A549 (cell line): Measurements from ENCODE around the gene LMO7. TPM values are rescaled to one million over a fixed set of nuclear protein-coding genes. Genes with fewer than 3 reads are reported as not detected.

Experiments used
- ATAC-seq, 2 experiments: fragments of 200-7000 bp in 1 of 2; fragments of >200 bp in 1 of 2; cut with Nextera tagmentation in 1 of 2; cut with Tn5 transposase in 1 of 2; 3 replicates each; pipeline versions ENCODE4 v1.8.0 to v1.9.1; 2018 to 2020; ENCODE audit warnings: mild to moderate bottlenecking in 1 of 2, moderate library complexity in 1 of 2
- CTCF ChIA-PET: fragments of 300-600 bp; sonication (Branson Sonifier 250); formaldehyde crosslinking; extraction: SDS; loops from one replicate; lab custom pipeline; 2021; ENCODE audit warnings: antibody characterized with exemption, inconsistent platforms; lab: Yijun Ruan, JAX
- POLR2A ChIA-PET: fragments of 350-600 bp; formaldehyde crosslinking; extraction: SDS; loops from one replicate; lab custom pipeline; 2021; ENCODE audit warnings: antibody characterized with exemption, inconsistent platforms; lab: Yijun Ruan, JAX
- DNase-seq, 2 experiments: peaks; one replicate each; pipeline versions ENCODE4 v3.0.0 to v3.0.0-alpha.2; 2011 to 2016; ENCODE audit warnings: low read depth in 1 of 2, low spot score in 1 of 2
- FAIRE-seq: peaks from 2 replicates; lab custom pipeline; 2011; peaks lifted over from hg19 to GRCh38; lab: Jason Lieb, UNC
- H3K27ac ChIP-seq, 2 experiments: fragments of >200 bp; sonication (Bioruptor Twin); formaldehyde crosslinking; 3 replicates each; pipeline ENCODE4 v1.5.1; 2016 to 2017
- H3K4me1 ChIP-seq: fragments of >200 bp; sonication (Bioruptor Twin); formaldehyde crosslinking; 3 replicates; pipeline ENCODE4 v1.6.1; 2016
- H3K4me2 ChIP-seq: fragments of >200 bp; sonication (Bioruptor Twin); formaldehyde crosslinking; 3 replicates; pipeline ENCODE4 v1.6.1; 2016
- H3K4me3 ChIP-seq: fragments of >200 bp; sonication (Bioruptor Twin); formaldehyde crosslinking; 3 replicates; pipeline ENCODE4 v1.5.1; 2016
- H3K9me3 ChIP-seq: fragments of >200 bp; sonication (Bioruptor Twin); formaldehyde crosslinking; 3 replicates; pipeline ENCODE4 v1.6.1; 2016
- ATOH8 ChIP-seq: fragments of 250-450 bp; sonication (Bioruptor Pico); IDR thresholded peaks from 2 replicates; pipeline ENCODE4 v1.5.0; 2020; ENCODE audit warnings: low read depth, mild to moderate bottlenecking, moderate library complexity
- CBX2 ChIP-seq: fragments of 200-600 bp; sonication (generic); IDR thresholded peaks from 2 replicates; pipeline ENCODE4 v1.6.1; 2016; ENCODE audit warnings: low read depth, mild to moderate bottlenecking, borderline replicate concordance
- CHD4 ChIP-seq: fragments of 200-600 bp; sonication (generic); IDR thresholded peaks from 2 replicates; pipeline ENCODE4 v1.6.1; 2016; ENCODE audit warnings: antibody characterized with exemption, mild to moderate bottlenecking, borderline replicate concordance
- CTCF ChIP-seq: fragments of >200 bp; sonication (Bioruptor Twin); formaldehyde crosslinking; IDR thresholded peaks from 3 replicates; pipeline ENCODE4 v1.5.1; 2016
- EHF ChIP-seq: fragments of 250-450 bp; sonication (Bioruptor Pico); IDR thresholded peaks from 2 replicates; pipeline ENCODE4 v1.5.0; 2020; ENCODE audit warnings: mild to moderate bottlenecking
- EHMT2 ChIP-seq: fragments of 200-600 bp; sonication (generic); IDR thresholded peaks from 2 replicates; pipeline ENCODE4 v1.6.1; 2016; ENCODE audit warnings: antibody characterized with exemption, low read depth, mild to moderate bottlenecking, moderate library complexity
- ELK1 ChIP-seq: fragments of 150-350 bp; IDR thresholded peaks from 2 replicates; pipeline ENCODE4 v1.6.1; 2014; ENCODE audit warnings: low read depth, mild to moderate bottlenecking, low read length
- EP300 ChIP-seq, 2 experiments: fragments of >200 bp; sonication (Bioruptor Twin); formaldehyde crosslinking; IDR thresholded peaks; 2 replicates in 1 of 2; 3 replicates in 1 of 2; pipeline ENCODE4 v1.6.1; 2016 to 2017
- ESRRA ChIP-seq: fragments of 150-350 bp; IDR thresholded peaks from 2 replicates; pipeline ENCODE4 v1.6.1; 2014; ENCODE audit warnings: mild to moderate bottlenecking, low read length, borderline replicate concordance
- FOSB ChIP-seq: fragments of 250-450 bp; sonication (Bioruptor Pico); IDR thresholded peaks from 2 replicates; pipeline ENCODE4 v1.5.0; 2020; ENCODE audit warnings: mild to moderate bottlenecking, moderate library complexity
- FOXS1 ChIP-seq: fragments of 250-450 bp; sonication (Bioruptor Pico); IDR thresholded peaks from 2 replicates; pipeline ENCODE4 v1.5.0; 2020; ENCODE audit warnings: mild to moderate bottlenecking, moderate library complexity
- HES2 ChIP-seq: fragments of >200 bp; sonication (Bioruptor Twin); formaldehyde crosslinking; IDR thresholded peaks from 2 replicates; pipeline ENCODE4 v1.6.1; 2016
- HEYL ChIP-seq: fragments of 250-450 bp; sonication (Bioruptor Pico); IDR thresholded peaks from 2 replicates; pipeline ENCODE4 v1.8.0; 2021; ENCODE audit warnings: mild to moderate bottlenecking, moderate library complexity
- HMGXB4 ChIP-seq: fragments of 250-450 bp; sonication (Bioruptor Pico); IDR thresholded peaks from 2 replicates; pipeline ENCODE4 v1.5.0; 2021; ENCODE audit warnings: mild to moderate bottlenecking, moderate library complexity, borderline replicate concordance
- HOXA7 ChIP-seq: fragments of 250-450 bp; sonication (Bioruptor Pico); IDR thresholded peaks from 2 replicates; pipeline ENCODE4 v1.5.0; 2020; ENCODE audit warnings: mild to moderate bottlenecking, moderate library complexity
- HOXB5 ChIP-seq: fragments of 250-450 bp; sonication (Bioruptor Pico); IDR thresholded peaks from 2 replicates; pipeline ENCODE4 v1.5.0; 2020; ENCODE audit warnings: mild to moderate bottlenecking, moderate library complexity
- JUN ChIP-seq, 2 experiments: fragments of >200 bp; sonication (Bioruptor Twin); formaldehyde crosslinking; IDR thresholded peaks; 2 replicates in 1 of 2; 3 replicates in 1 of 2; pipeline ENCODE4 v1.6.1; 2016 to 2017
- JUNB ChIP-seq: fragments of >200 bp; sonication (Bioruptor Twin); formaldehyde crosslinking; IDR thresholded peaks from 2 replicates; pipeline ENCODE4 v1.6.1; 2016
- KDM5A ChIP-seq: fragments of 200-600 bp; sonication (generic); IDR thresholded peaks from 2 replicates; pipeline ENCODE4 v1.6.1; 2016; ENCODE audit warnings: antibody characterized with exemption, mild to moderate bottlenecking
- MAX ChIP-seq: IDR thresholded peaks from 2 replicates; pipeline ENCODE4 v1.6.1; 2012
- MYC ChIP-seq: IDR thresholded peaks from 2 replicates; pipeline ENCODE4 v1.6.1; 2012; ENCODE audit warnings: mild to moderate bottlenecking, inconsistent platforms, low read length, improper control_type of control experiment, borderline replicate concordance
- PHF8 ChIP-seq: fragments of 200-600 bp; sonication (generic); IDR thresholded peaks from 2 replicates; pipeline ENCODE4 v1.6.1; 2016; ENCODE audit warnings: low read depth, mild to moderate bottlenecking, antibody characterized with exemption, moderate library complexity, borderline replicate concordance
- POLR2A ChIP-seq: IDR thresholded peaks from 2 replicates; pipeline ENCODE4 v1.6.1; 2012; ENCODE audit warnings: mild to moderate bottlenecking, low read length
- POLR2AphosphoS2 ChIP-seq: conservative IDR thresholded peaks from 2 replicates; pipeline ENCODE4 v1.6.1; 2012; ENCODE audit warnings: low read length, improper control_type of control experiment, inconsistent platforms
- RFX5 ChIP-seq: fragments of 450-650 bp; IDR thresholded peaks from 2 replicates; pipeline ENCODE4 v1.7.1; 2014; ENCODE audit warnings: antibody characterized with exemption, mild to moderate bottlenecking, moderate library complexity
- USF2 ChIP-seq: fragments of 450-650 bp; IDR thresholded peaks from 2 replicates; pipeline ENCODE4 v1.6.1; 2014; ENCODE audit warnings: antibody characterized with exemption
- ZC3H11A ChIP-seq: fragments of 450-650 bp; IDR thresholded peaks from 2 replicates; pipeline ENCODE4 v1.6.1; 2014; ENCODE audit warnings: antibody characterized with exemption, mild to moderate bottlenecking
- ZFP36 ChIP-seq: fragments of 450-650 bp; IDR thresholded peaks from 2 replicates; pipeline ENCODE4 v1.6.1; 2014; ENCODE audit warnings: borderline replicate concordance; ENCODE audit not compliant: partially characterized antibody
- ZNF302 ChIP-seq: fragments of 250-450 bp; sonication (Bioruptor Pico); IDR thresholded peaks from 2 replicates; pipeline ENCODE4 v1.9.0; 2021; ENCODE audit warnings: inconsistent platforms, mild to moderate bottlenecking, moderate library complexity
- WGBS: methylation state at CpG from one replicate; pipeline ENCODE4 v1.1.6; 2017; ENCODE audit errors: missing lambda C conversion rate; 5-methylcytosine and 5-hydroxymethylcytosine counted together
- polyA plus RNA-seq, 4 experiments: library from polyadenylated mRNA; depleted of rRNA in 3 of 4; stranded (reverse); fragments of >200 nt; fragmentation: RNase III in 1 of 4; extraction: RNeasy Plus Mini Kit Qiagen cat#74134 plus additional on column Dnase treatment in 1 of 4; gene quantifications; 2 replicates in 3 of 4; 3 replicates in 1 of 4; pipeline ENCODE4 v1.2.3, GENCODE V29; 2011 to 2017

LMO7 gene
- polyA plus RNA-seq, 2 of the 4 experiments (the other 2 are of a cell fraction), result 23.4 to 33.2 TPM

- ATAC-seq (no peak), FAIRE-seq (no peak), DNase-seq (no peak)
- H3K4me3 ChIP-seq, result no peak overlapping the region
- H3K4me2 ChIP-seq, result no peak overlapping the region
- ChIA-PET POLR2A (no interaction called here), CTCF (no interaction called here)
- peaks cover 58% of the 10 kb centered on the region for H3K4me1 ChIP-seq
- 94% methylated on average over 5 of the region's 5 CpGs for WGBS
- H3K27ac ChIP-seq, result no peak overlapping the region
- H3K9me3 ChIP-seq, result no peaks in the 10 kb centered on the region
- TF ChIP-seq ZNF302 (no peak), ELK1 (no peak), KDM5A (no peak), PHF8 (no peak), EP300 (IDR thresholded peaks at IDR 0.05) (no peak), USF2 (no peak), HES2 (no peak), MYC (no peak), CHD4 (no peak), FOSB (CRISPR knock-in tag) (no peak), RFX5 (no peak), HOXB5 (no peak), JUNB (no peak), ZFP36 (no peak), HEYL (CRISPR knock-in tag) (no peak), ZC3H11A (no peak), EHF (CRISPR knock-in tag) (no peak)
These were observed 160.7 kb downstream of the LMO7 start for GRCh38 chr13:75796825-75797224.

- H3K4me2 ChIP-seq, result no peak overlapping the region
- no peak overlapping the region for H3K27ac ChIP-seq
- no peak overlapping the region for H3K4me3 ChIP-seq
- WGBS, result 82% methylated on average over 2 of the region's 2 CpGs
- no peak for FAIRE-seq
- H3K9me3 ChIP-seq, result no peaks in the 10 kb centered on the region
- ATAC-seq, result no peak
- DNase-seq, result no peak
- ChIA-PET CTCF (interaction anchor here (1.4 kb wide), 1 partner anchor 72 kb away, joined by 4 read pairs; no protein-coding TSS in a partner anchor), POLR2A (no interaction called here)
- TF ChIP-seq EHMT2 (no peak), PHF8 (no peak), FOXS1 (CRISPR knock-in tag) (no peak), POLR2AphosphoS2 (no peak), MYC (no peak), JUN (IDR thresholded peaks at IDR 0.05) (no peak), ESRRA (no peak), MAX (no peak), USF2 (no peak), POLR2A (no peak), HOXB5 (no peak), KDM5A (no peak), CTCF (no peak), ZFP36 (no peak), HMGXB4 (CRISPR knock-in tag) (no peak), CBX2 (no peak), HOXA7 (no peak), ATOH8 (CRISPR knock-in tag) (no peak), CHD4 (no peak)
- peaks cover 54% of the 10 kb centered on the region for H3K4me1 ChIP-seq
These were observed 161.1 kb downstream of the LMO7 start for GRCh38 chr13:75797239-75797638.
